SU-DHL-6 (cell line): Measurements from ENCODE around the gene RRP9.

Experiments
- EZH2phosphoT487 ChIP-seq: fragments of 200-600 bp; sonication (generic), shearing (Covaris generic); conservative IDR thresholded peaks from 2 replicates; pipeline ENCODE4 v1.6.1; 2018; ENCODE audit warnings: mild to moderate bottlenecking, antibody characterized with exemption, low read length, moderate library complexity, mixed read lengths
- TF ChIP-seq, protein P1 (sequence below): fragments of 200-600 bp; sonication (generic); IDR thresholded peaks from one replicate; pipeline ENCODE4 v1.5.1; 2017; ENCODE audit warnings: antibody characterized with exemption, mild to moderate bottlenecking, low read length, moderate library complexity; ENCODE audit not compliant: insufficient read depth, poor library complexity, severe bottlenecking

DNA sequence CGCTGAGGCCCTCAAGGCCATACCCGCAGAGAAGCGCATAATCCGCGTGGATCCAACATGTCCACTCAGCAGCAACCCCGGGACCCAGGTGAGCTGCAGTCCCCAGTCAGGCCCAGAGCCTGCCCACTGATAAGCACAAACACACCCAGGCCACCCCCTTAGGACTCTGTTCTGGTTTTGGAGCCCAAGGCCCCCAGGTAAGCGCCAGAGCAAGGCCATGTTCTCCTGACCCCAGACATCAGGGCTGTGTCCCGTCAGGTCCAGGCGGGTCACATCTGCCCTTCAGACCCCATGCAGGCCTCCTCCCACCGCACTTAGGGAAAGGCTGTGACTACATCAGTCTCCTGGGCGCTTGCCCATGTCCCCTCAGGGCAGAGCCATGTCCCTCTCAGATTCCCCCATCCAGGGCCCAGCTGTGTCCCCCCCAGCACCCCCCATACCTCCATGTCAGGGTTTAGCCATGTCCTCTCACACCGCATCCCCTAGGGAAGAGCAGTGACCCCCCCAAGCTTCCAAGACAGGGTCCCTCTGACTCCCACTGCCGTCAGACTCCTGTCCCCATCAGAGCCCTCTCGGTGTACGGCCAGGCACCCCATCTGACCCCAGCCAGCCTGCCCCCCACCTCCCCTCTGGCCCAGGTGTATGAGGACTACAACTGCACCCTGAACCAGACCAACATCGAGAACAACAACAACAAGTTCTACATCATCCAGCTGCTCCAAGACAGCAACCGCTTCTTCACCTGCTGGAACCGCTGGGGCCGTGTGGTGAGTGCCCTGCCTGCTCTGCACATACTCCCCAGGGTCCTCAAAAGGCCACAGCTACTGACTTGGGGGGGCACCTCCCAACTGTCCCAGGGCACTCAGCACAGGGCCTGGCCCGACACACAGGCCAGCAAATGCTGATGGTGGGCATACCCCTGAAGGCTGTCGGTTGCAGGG is 2.0 kb upstream of the RRP9 start:
- TF ChIP-seq, protein P1, sequence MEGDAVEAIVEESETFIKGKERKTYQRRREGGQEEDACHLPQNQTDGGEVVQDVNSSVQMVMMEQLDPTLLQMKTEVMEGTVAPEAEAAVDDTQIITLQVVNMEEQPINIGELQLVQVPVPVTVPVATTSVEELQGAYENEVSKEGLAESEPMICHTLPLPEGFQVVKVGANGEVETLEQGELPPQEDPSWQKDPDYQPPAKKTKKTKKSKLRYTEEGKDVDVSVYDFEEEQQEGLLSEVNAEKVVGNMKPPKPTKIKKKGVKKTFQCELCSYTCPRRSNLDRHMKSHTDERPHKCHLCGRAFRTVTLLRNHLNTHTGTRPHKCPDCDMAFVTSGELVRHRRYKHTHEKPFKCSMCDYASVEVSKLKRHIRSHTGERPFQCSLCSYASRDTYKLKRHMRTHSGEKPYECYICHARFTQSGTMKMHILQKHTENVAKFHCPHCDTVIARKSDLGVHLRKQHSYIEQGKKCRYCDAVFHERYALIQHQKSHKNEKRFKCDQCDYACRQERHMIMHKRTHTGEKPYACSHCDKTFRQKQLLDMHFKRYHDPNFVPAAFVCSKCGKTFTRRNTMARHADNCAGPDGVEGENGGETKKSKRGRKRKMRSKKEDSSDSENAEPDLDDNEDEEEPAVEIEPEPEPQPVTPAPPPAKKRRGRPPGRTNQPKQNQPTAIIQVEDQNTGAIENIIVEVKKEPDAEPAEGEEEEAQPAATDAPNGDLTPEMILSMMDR = no peak
- TF ChIP-seq EZH2phosphoT487 = no peak
